Transverse colon (tissue), 4 donors: ENCODE results near the gene C1QTNF9. TPM values are rescaled to one million over a fixed set of nuclear protein-coding genes. Genes with fewer than 3 reads are reported as not detected.
A peak's percentile ranks its signal among the peaks of the same experiment; 100 is the strongest.
"Not testable (repeated sequence)": the region's sequence is repeated elsewhere in the genome, so short reads cannot be mapped to it uniquely, and the experiment has no call there.

Experiments used
- DNase-seq: peaks from one replicate; pipeline ENCODE4 v3.0.0-alpha.2; 2019
- H3K27ac ChIP-seq, 4 donors: fragments of 200-600 bp; sonication (generic); 2 replicates each; pipeline ENCODE4 v1.5.1; 2016 to 2018; ENCODE audit warnings: inconsistent platforms in 4 of 4
- H3K27me3 ChIP-seq: fragments of 200-600 bp; sonication (generic); 2 replicates; pipeline ENCODE4 v1.5.1; 2017; ENCODE audit warnings: inconsistent platforms
- H3K36me3 ChIP-seq, 4 donors: fragments of 200-600 bp; sonication (generic); 2 replicates each; pipeline ENCODE4 v1.5.1; 2017 to 2019; ENCODE audit warnings: inconsistent platforms in 4 of 4
- H3K4me1 ChIP-seq, 4 donors: fragments of 200-600 bp; sonication (generic); 2 replicates each; pipeline ENCODE4 v1.5.1; 2017 to 2020; ENCODE audit warnings: inconsistent platforms in 4 of 4
- H3K4me3 ChIP-seq, 4 donors: fragments of 200-600 bp; sonication (generic); 1 replicate in 1 of 4; 2 replicates in 3 of 4; pipeline versions ENCODE4 v1.5.1 to v1.6.1; 2017 to 2019; ENCODE audit warnings: inconsistent platforms in 4 of 4
- H3K9me3 ChIP-seq, 2 donors: fragments of 200-600 bp; sonication (generic); 2 replicates each; pipeline ENCODE4 v1.5.1; 2017 to 2019; ENCODE audit warnings: inconsistent platforms in 2 of 2
- EP300 ChIP-seq: sonication (generic); formaldehyde crosslinking; IDR thresholded peaks from one replicate; pipeline ENCODE4 v1.6.1; 2017; ENCODE audit warnings: antibody characterized with exemption, low read depth
- POLR2A ChIP-seq: fragments of 450-650 bp; IDR thresholded peaks from one replicate; pipeline ENCODE4 v1.6.1; 2016; ENCODE audit warnings: antibody characterized with exemption, mild to moderate bottlenecking, moderate library complexity
- POLR2AphosphoS5 ChIP-seq, 3 donors: sonication (generic); formaldehyde crosslinking; IDR thresholded peaks; one replicate each; pipeline ENCODE4 v1.6.1; 2016; ENCODE audit warnings: antibody characterized with exemption in 3 of 3
- WGBS, 2 donors: methylation state at CpG; one replicate each; pipeline ENCODE4 v1.1.5; 2018; ENCODE audit warnings: low coverage in 1 of 2; 5-methylcytosine and 5-hydroxymethylcytosine counted together
- in situ Hi-C, 4 donors: fragments of 200-750 bp; cut with MboI; loops; one replicate each; pipeline versions ENCODE4 v1.15.0 to v1.15.1; 2017; ENCODE audit warnings: low sequenced_read_pairs in 3 of 4, low pct_ligation_motif_present in 1 of 4, low pct_unique_long_range_greater_than_20kb in 1 of 4
- intact Hi-C: fragments of 100-400 bp; cut with DNase I; formaldehyde crosslinking; loops from one replicate; pipeline ENCODE4 v1.15.1; 2023; ENCODE audit warnings: low total_unique reads
- total RNA-seq, 4 donors: library from RNA; depleted of rRNA; stranded (reverse); fragments of >200 nt; gene quantifications; one replicate each; pipeline ENCODE4 v1.1.0, GENCODE V29; 2016
- TF ChIP-seq, protein P1 (sequence below), 5 experiments: fragments of 200-600 bp in 3 of 5; fragments of 450-650 bp in 2 of 5; sonication (generic) in 3 of 5; IDR thresholded peaks; 1 replicate in 2 of 5; 2 replicates in 3 of 5; pipeline ENCODE4 v1.5.1; 2016 to 2017; ENCODE audit warnings: antibody characterized with exemption in 5 of 5, inconsistent platforms in 3 of 5, mild to moderate bottlenecking in 2 of 5, moderate library complexity in 1 of 5

C1QTNF9 gene
- total RNA-seq, 4 donors from 2014 or later = 0.48 TPM; not detected in 3

- in situ Hi-C loops = no loop called here
- H3K9me3 ChIP-seq = no peaks in the 10 kb centered on the region
- DNase-seq = no peak
- no peak overlapping the region for H3K27ac ChIP-seq
- WGBS, 2 donors = 87 to 93% methylated on average over 3 to 37 of the region's 37 CpGs
- intact Hi-C loops = loop anchor here (1.0 kb wide), 1 partner anchor 27 kb away; no protein-coding TSS in a partner anchor
- H3K4me1 ChIP-seq = peaks cover 0 to 10% (median 3%) of the 10 kb centered on the region in 4 donors
- no peak overlapping the region for H3K4me3 ChIP-seq
- no peaks in the 10 kb centered on the region for H3K36me3 ChIP-seq
- TF ChIP-seq, protein P1, sequence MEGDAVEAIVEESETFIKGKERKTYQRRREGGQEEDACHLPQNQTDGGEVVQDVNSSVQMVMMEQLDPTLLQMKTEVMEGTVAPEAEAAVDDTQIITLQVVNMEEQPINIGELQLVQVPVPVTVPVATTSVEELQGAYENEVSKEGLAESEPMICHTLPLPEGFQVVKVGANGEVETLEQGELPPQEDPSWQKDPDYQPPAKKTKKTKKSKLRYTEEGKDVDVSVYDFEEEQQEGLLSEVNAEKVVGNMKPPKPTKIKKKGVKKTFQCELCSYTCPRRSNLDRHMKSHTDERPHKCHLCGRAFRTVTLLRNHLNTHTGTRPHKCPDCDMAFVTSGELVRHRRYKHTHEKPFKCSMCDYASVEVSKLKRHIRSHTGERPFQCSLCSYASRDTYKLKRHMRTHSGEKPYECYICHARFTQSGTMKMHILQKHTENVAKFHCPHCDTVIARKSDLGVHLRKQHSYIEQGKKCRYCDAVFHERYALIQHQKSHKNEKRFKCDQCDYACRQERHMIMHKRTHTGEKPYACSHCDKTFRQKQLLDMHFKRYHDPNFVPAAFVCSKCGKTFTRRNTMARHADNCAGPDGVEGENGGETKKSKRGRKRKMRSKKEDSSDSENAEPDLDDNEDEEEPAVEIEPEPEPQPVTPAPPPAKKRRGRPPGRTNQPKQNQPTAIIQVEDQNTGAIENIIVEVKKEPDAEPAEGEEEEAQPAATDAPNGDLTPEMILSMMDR (IDR thresholded peaks at IDR 0.05) = no peak
- TF ChIP-seq POLR2A = no peak
- TF ChIP-seq EP300 = no peak
- no peak for TF ChIP-seq POLR2AphosphoS5 (IDR thresholded peaks at IDR 0.05)
- H3K27me3 ChIP-seq = no peaks in the 10 kb centered on the region
Observed at GRCh38 chr13:24308488-24309020, 826 bp upstream of the C1QTNF9 start.

- Histone ChIP-seq H3K27me3 (no peaks in the 10 kb centered on the region), H3K36me3 (no peaks in the 10 kb centered on the region), H3K4me1 (no peaks in the 10 kb centered on the region), H3K9me3 (no peaks in the 10 kb centered on the region), H3K4me3 (no peak overlapping the region), H3K27ac (no peak overlapping the region)
- no peak for DNase-seq
- in situ Hi-C loops = no loop called here
- intact Hi-C loops = no loop called here
- TF ChIP-seq, protein P1 (IDR thresholded peaks at IDR 0.05) = peak in 1 of 5 experiments; percentile 19
- no peak for TF ChIP-seq POLR2A
- WGBS, 2 donors = 48 to 50% methylated on average over 4 to 5 of the region's 5 CpGs
Observed at GRCh38 chr13:24313439-24313838, 4.1 kb downstream of the C1QTNF9 start.

DNA sequence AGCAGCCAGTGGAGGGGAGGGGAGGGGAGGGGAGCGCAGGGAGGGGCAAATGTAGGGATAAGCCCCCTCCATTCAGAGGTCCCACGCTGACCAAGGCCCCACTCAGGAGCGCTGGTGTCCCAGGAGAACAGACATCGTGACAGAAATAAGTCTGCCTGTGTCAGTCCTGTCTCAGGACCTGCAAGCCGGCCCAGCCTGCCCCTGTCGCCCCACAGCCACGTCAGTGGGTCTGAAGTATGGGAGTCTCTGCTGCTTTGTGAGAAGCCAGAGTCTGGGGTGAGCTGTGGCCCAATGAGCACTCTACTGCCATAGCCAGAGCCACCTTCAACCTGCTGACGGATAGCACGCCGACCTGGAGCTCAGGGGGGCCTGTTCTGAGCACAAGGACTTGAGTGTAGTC is 8.5 kb downstream of the C1QTNF9 start:
- H3K27ac ChIP-seq, H3K36me3 ChIP-seq, intact Hi-C loops, H3K4me3 ChIP-seq, in situ Hi-C loops, H3K27me3 ChIP-seq, H3K4me1 ChIP-seq, H3K9me3 ChIP-seq, DNase-seq: not testable (repeated sequence)
- WGBS, 2 donors = 80 to 83% methylated on average over 1 to 7 of the region's 10 CpGs

DNA sequence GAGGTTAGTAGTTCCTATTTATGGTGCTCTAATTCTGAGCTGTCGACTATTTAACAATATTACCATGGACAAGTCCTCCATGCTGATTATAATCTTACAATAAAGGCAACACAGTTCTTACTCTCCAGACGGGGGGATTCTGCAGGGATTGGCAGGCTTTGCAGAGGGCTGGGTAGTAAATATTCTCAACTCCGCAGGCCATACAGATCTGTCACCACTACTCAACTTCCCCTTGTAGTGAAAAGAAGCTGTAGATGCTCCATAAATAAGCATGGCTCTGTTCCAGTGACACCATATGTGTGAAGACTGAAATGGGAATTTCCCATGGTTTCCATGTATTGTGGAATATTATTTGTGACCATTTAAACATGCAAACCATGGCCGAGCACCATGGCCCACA is 9.5 kb downstream of the C1QTNF9 start:
- DNase-seq, intact Hi-C loops, H3K4me3 ChIP-seq, in situ Hi-C loops, H3K27ac ChIP-seq, H3K27me3 ChIP-seq, H3K4me1 ChIP-seq, H3K36me3 ChIP-seq, H3K9me3 ChIP-seq: not testable (repeated sequence)
- WGBS, 2 donors = 0 to 74% methylated on average over 1 to 4 of the region's 4 CpGs

DNA sequence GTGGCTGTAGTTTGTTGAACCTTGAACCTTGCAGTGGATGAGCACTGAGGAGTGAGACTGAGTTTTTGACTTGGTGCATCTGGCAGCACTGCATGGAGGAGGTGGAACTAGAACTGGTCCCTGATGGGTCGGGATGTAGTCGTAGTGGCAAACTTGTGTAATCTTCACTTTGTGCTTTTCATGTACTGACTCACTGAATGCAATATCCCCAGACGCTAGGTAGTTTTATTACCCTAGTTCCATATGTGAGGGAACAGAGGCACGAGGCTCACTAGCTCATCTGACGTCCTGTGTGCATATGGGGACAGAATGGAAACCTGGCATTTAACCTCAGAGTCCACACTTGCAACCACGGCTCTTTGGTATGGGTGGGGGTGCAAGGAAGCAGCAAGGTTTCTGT is 10.3 kb downstream of the C1QTNF9 start:
- in situ Hi-C loops (loop anchor here in 1 of 4 donors (5.0 kb wide), 1 partner anchor 427 kb away; no protein-coding TSS in a partner anchor), intact Hi-C loops (loop anchor here (5.0 kb wide), 1 partner anchor 427 kb away; no protein-coding TSS in a partner anchor)
- H3K27ac ChIP-seq, H3K27me3 ChIP-seq, DNase-seq, H3K36me3 ChIP-seq, H3K4me3 ChIP-seq, H3K9me3 ChIP-seq: not testable (repeated sequence)
- H3K4me1 ChIP-seq = peaks cover 0 to 13% (median 0%) of the 10 kb centered on the region in 4 donors
- 80 to 81% methylated on average over 2 to 6 of the region's 6 CpGs for WGBS, 2 donors

DNA sequence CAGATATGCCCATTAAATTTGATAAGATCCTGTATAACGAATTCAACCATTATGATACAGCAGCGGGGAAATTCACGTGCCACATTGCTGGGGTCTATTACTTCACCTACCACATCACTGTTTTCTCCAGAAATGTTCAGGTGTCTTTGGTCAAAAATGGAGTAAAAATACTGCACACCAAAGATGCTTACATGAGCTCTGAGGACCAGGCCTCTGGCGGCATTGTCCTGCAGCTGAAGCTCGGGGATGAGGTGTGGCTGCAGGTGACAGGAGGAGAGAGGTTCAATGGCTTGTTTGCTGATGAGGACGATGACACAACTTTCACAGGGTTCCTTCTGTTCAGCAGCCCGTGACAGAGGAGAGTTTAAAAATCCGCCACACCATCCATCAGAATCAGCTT is 12.0 kb downstream of the C1QTNF9 start:
- not testable (repeated sequence) for DNase-seq, H3K36me3 ChIP-seq, H3K27ac ChIP-seq, H3K27me3 ChIP-seq, H3K4me3 ChIP-seq, H3K9me3 ChIP-seq
- WGBS, 2 donors = 87 to 91% methylated on average over 3 to 8 of the region's 8 CpGs
- in situ Hi-C loops (loop anchor here in 1 of 4 donors (5.0 kb wide), 1 partner anchor 429 kb away; no protein-coding TSS in a partner anchor), intact Hi-C loops (loop anchor here (5.0 kb wide), 1 partner anchor 429 kb away; no protein-coding TSS in a partner anchor)
- H3K4me1 ChIP-seq = peaks cover 0 to 13% (median 0%) of the 10 kb centered on the region in 4 donors
